CD4-positive, alpha-beta T cell treated with Interferon alpha-2 for 1 hour (primary cell): ENCODE results near the gene PRKCB.

ENCODE experiments used
- DNase-seq, 2 donors: peaks; one replicate each; pipeline ENCODE4 v3.0.0-alpha.2; 2020 to 2022

PRKCB gene

DNA sequence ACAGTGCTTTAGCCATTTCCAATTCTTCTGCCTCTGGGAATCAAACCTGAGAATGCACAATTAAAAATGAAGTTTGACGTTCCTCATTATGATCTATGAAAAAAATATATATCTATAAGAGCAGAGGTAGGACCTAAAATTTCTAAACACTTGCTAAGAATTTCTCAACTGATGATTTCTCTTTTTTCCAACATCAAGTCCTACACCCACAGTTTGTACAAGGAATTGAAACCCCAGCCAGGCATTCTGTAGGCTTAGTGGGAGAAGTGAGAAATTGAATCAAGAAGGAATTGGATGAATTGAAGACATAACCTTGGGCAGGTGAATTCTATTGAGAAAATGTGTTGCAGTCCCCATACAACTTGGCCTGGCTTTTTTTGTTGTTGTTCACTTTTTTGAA is 423.0 kb downstream of the PRKCB start:
- DNase-seq = no peak

DNA sequence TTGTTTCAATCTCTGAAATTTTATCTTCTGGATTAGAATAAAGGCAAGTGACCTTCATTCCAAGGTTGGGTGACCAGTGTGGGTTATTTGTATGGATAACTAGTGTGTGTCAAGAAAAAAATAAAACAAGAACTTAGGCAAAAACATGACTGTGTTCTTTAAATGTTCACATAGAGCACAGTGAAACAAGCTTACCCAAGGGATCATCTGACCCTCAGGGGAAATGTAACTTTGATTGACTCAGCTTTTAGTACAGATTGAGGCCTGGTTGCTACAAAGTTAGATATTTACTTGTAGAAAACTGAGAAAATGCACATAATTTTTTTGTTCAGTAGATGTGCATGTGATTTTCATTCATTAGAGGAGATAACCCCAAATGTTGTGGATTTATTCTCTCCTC is 427.0 kb downstream of the PRKCB start:
- no peak for DNase-seq
